A172 (cell line): Measurements from ENCODE around the gene C11orf21. TPM values are rescaled to one million over a fixed set of nuclear protein-coding genes. Genes with fewer than 3 reads are reported as not detected.
"Not testable (repeated sequence)": the region's sequence is repeated elsewhere in the genome, so short reads cannot be mapped to it uniquely, and the experiment has no call there.

Experiments used
- DNase-seq: peaks from one replicate; pipeline ENCODE4 v3.0.0-alpha.2; 2015; ENCODE audit warnings: low spot score
- total RNA-seq: library from RNA; depleted of rRNA; stranded (reverse); fragments of >200 nt; shearing (Covaris generic); gene quantifications from 2 replicates; pipeline ENCODE4 v1.2.3, GENCODE V29; 2014

The C11orf21 gene
- total RNA-seq, 1 experiment from 2014 or later: 2.0 TPM

DNA sequence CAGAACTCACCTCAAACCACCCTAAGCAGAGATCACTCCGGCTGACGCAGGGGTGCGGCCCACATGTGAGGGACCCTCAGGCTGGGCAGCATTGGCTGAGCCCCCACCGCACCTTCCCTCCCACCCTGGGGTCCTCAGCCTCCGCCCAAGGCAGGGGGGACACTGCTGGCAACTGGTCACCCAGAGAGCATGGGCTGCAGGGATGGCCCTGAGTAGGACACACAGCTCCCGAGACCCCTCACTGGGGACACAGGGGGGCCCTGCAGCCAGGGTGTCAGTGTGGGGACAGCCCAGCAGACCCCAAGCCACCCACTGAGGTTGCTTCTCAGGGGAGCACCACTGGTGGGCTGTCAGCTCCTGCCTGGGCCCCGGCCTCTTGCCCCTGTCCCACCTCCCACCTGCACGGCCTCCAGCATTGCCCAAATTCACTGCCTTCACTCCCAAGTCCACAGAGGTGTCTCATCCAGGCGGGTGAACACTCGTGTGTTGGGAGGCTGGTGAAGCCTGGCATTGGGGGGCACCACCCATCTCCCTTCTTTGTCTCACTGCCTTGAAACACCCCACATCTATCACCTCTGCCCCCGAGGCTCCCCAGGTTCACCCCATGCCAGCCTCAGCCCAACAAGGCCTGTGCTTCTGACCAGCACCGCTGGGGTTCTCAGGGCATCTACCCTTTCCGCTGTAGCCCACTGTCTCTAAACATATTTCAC, 4.7 kb downstream of the C11orf21 start:
- DNase-seq: no peak

DNA sequence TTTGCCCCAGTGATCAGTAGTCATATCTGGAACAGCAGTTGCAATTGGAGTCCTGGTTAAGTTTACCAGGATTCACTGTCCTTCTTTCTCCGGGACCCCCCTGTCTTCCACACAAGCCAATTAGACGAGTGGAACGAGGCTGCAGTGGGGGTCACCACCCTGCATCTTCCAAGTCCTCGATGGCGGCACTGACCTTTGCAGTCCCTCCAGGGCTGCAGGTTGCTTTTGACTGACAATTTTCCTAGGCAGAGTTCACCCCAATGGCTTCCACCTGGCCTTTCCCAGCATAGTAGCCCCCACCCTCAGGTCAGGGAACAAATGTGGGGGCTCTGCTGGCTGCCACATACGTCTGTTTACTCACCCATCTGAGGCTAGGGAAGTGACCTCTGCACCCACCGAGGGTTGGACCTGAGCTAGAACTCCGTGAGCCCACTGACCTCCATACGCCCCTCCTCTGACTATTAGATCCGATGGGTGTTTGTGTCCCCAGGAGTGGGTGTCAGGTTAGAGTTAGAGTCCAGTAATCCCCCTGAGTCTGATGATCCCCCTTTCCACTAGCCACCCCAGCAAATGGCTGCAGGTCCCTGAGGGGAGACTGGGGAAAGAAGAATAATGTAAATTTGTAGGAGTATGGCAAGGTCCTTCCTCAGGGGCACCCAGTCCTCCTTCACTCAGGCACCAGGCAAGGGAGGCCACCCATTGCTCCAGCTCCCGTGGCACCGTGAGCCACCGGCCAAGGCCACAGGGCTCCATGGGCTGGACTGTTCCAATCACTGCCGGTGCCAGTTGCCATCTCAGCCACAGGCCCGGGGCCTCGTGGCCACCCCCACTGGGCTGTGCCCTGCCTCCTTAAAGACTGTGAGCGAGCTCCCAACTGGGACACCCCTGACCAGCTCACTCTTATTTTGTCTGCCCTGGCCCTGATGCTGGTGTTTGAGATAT, 5.5 kb downstream of the C11orf21 start:
- no peak for DNase-seq

DNA sequence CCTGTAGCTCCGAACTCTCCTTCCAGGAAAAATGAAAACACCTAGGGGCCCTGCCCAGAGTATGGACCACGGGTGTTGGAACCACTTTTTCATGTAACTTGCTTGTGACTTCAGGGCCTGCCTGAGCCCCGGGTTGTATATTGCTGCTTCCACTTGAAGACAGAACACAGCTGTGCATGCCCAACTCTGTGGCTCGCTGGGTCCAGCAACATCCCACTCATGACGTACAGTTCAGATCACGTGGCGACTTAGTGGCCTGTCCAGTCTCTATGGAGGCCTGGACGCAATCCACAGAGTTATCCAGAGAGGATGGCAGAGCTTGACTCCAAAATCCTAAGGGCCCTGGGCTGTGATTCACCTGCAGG, 6.8 kb downstream of the C11orf21 start:
- no peak for DNase-seq

DNA sequence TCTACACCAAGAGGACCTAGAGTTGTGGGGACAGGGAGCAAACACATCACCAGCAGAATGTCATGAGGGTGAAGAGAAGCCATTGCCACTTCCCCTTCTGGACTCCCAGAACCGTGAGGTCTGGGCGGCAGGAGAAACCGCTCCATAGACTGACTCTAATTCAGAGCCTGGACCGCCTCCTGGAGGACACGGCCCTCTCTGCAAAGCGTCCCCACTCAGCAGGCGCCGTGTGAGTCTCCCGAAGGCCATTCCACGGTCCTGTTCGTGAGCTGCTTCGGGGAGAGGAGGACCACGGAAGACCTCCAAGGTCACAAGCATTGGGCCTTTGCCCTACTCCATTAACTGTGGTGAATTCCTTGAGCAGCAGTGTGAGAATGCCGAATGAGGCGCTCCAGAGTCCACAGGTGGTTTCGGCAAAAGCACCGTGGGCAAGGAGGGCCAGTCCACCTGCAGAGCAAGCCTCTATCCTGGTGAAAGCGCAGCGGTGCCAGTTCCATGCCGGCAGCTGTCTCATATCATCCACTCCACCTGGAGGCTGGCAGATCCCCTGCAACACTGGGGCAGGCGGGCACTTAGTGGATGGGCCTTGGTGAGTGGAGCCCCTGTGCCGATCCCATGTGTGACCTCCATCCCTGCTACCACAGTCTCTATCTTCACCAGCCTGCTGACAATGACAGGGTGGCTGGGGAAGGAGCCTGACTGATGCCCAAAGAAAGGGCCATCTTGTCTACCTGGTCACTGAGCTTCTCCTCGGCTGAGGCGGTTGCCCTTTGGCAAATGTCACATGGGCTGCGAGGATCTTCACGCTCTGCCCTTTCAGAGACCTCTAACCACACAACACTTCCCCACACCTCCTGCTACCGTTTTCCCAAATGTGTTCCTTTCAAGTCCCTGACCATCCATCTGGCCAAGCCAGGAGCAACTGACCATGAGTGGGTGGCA, 7.5 kb downstream of the C11orf21 start:
- DNase-seq: no peak

DNA sequence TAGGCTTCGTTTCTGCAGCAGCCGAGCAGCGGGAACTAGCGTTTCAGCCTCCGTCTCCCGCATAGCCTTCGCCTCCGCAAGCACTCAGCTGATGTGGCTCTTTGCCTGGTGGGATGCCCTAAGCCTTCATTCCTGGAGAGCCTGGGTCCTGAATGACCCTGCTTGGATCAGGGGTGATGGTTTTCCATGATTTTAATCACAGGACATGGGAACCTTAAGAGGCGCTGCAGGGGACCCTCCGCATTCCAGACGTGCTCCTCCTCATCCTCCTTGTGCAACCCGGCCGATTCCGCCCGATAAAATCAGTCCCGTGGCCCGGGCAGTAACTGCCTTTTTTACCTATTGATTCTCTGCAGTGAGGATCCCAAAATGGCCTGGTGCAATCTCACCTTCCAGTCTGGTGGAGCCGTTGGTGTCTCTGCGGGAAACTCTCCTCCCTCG, 8.2 kb downstream of the C11orf21 start:
- no peak for DNase-seq

DNA sequence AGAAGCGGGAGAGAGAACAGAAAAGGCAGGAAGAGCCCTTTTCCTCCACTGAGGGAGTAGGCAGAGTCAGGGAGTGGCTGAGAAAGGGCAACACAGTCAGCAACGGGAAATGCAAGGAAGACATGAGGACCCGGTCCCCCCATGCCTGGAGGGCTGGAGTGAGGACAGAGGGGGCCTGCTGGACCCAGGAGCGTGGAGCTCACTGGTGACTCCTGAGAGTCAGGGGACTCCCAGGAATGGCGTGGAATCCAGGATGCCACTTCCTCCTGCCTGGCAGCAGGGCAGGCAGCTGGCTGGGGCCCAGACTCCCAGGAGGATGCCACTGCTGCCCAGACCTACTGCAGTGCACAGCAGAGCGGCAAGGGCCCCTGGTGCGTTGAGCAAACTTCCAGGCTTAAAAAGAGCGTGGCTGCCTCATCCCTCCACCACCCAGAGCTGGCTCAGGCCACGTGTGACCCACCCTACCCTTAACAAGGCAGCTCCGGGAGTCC, 11.3 kb downstream of the C11orf21 start:
- DNase-seq: peak; percentile 43

DNA sequence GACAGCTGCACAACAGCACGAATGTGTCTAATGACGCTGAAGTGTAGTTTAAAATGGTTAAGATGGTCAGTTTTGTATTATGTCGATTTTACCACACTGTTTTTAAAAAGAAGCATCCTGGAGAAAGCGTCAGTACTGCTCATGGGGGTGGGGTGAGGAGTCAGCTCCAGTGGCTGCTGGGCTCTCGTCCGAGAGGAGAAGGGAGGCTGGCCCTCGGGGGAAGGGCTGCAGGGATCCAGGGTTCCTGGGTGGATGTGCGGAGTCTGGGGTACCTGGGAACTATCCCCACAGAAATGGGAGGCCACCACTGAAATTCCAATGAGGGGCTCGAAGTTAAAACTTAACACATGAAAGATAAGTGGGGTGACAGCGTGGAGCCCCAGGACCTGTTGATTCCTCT, 11.9 kb downstream of the C11orf21 start:
- no peak for DNase-seq

DNA sequence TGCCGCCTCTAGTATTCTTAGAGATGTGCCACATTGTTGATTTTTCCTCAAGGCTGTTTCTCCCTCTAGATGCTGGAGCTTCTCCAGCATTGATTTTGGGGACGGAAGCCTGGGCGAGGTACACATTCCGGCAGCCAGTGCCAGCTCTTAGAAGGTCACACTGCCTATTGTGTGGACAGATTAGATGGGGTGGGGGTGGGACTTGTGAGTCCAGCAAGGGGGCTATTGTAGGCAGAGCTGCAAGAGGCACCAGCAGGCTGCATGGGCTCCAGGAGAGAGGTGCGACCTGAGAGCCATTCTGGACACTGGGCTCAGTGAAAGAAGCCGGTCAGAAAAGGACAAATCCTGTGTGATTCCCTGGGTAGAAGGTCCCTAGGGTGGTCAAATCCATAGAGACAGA, 12.4 kb downstream of the C11orf21 start:
- no peak for DNase-seq

DNA sequence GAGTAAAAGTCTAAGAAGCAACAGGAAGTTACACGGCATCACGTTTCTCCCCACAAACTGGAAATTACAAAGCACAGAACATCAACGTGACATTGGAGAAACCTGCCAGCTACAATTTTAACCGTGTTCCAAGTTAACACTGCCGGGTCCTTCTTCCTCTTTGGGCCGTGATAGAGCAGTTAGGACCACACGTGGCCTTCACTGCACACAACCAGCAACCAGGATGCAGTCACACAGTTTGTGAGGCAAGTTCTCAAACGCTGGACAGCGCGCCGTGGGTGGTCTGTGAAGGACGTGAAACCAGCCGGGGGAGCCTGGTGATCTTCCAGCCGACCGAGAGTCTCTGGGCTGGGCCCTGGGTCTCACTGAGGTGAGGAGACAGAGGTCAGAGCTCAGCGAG, 14.6 kb downstream of the C11orf21 start:
- no peak for DNase-seq

DNA sequence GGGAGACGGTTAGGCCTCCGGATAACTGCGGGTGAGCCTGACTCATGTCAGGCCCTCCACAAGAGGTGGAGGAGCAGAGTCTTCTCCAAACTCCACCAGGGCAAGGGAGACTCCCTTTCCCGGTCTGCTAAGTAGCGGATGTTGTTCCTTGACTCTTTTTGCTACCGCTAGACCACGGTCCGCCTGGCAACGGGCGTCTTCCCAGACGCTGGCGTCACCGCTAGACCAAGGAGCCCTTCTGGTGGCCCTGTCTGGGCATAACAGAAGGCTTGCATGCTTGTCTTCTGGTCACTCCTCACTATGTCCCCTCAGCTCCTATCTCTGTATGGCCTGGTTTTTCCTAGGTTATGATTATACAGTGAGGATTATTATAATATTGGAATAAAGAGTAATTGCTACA, 15.4 kb downstream of the C11orf21 start:
- not testable (repeated sequence) for DNase-seq

DNA sequence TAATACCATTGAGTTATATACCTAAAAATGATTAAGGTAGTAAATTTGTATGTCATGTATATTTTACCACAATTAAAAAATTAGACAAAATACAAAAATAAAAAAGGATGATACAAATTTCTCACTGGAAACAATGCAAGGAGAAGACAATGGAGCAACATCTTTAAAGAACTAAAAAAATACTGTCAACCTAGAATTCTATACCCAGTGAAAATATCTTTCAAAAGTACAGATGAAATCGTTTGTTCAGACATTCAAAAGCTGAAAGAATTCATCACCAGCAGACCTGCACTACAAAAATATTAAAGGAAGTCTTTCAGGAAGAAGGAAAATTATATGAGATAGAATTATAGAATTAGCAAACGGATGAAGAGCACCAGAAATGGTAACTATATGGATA, 21.5 kb downstream of the C11orf21 start:
- DNase-seq: no peak

DNA sequence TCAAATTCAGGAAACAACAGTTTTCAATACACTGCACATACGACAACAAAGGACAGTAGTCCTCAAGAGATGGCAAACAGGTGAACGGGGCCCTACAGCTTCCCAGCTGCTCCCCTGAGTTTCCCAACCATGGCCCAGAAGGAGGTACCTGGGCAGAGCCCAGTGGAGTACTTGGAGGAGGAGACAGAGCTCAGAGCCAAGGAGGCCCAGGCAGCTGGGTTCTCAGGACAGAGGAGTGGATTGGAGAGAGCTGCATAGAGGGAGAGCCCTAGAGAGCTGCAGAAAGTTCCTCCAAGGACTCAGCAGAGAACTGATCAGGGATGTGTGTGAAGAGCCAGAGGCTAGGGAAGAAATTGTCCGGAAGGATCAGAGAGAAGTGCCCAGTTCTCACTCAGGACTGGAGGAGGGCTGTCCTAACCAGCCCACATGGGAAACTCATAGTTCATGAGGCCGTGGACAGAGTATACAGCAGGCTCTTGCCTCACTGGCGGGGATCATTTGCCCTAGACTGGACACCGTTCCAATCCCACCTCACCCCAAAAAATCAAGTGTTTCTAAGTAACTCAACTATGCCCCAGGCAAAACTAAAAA, 23.7 kb downstream of the C11orf21 start:
- DNase-seq: no peak

DNA sequence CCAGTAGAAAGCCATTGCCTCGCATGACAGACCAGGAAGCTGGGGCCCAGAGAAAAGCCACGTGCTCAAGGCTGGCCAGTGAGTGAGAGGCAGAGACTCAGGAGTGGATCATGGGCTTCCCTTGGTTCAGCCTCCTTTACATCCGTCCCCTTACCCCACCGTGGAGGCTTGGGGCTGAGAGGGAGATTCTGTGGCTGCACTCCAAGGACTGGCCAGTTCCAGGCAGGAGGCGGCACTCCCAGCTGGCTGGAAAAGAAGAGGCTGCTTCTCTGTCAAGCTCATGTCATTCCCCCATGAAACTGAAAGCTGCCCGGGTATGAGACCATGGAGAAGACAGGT, 24.7 kb downstream of the C11orf21 start:
- DNase-seq: no peak

DNA sequence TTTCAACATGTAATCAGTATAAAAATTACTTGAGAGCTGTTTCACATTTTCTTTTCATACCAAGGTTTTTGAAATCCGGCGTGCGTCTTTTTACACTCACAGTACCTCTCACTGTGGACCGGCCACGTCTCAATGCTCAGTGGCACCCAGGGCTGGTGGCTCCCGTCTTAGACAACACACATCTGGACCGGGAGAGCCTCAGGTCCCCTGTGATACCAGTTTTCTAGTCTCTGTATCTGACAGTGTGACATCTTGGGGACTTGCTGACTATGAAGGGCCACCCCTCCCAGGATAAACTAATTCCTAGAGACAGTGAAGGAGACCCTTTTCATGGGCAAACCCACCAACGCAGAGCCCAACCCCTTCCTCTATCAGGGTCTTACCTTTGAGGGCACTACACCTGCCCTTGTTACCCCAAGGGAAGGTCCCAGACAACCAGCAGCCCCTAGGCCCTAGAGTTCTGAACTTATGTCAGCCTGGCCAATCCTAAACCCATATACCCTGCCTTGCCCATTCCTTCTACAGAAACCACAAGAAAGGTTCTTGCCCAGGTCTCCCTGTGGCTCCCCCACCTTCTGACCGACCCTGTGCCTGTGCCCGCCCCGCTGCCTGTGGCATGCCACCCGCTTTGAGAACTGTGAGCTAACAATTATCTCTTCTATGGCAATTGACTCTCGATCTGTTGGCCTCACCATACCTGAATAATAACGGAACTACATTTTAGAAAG, 25.3 kb downstream of the C11orf21 start:
- DNase-seq: no peak

DNA sequence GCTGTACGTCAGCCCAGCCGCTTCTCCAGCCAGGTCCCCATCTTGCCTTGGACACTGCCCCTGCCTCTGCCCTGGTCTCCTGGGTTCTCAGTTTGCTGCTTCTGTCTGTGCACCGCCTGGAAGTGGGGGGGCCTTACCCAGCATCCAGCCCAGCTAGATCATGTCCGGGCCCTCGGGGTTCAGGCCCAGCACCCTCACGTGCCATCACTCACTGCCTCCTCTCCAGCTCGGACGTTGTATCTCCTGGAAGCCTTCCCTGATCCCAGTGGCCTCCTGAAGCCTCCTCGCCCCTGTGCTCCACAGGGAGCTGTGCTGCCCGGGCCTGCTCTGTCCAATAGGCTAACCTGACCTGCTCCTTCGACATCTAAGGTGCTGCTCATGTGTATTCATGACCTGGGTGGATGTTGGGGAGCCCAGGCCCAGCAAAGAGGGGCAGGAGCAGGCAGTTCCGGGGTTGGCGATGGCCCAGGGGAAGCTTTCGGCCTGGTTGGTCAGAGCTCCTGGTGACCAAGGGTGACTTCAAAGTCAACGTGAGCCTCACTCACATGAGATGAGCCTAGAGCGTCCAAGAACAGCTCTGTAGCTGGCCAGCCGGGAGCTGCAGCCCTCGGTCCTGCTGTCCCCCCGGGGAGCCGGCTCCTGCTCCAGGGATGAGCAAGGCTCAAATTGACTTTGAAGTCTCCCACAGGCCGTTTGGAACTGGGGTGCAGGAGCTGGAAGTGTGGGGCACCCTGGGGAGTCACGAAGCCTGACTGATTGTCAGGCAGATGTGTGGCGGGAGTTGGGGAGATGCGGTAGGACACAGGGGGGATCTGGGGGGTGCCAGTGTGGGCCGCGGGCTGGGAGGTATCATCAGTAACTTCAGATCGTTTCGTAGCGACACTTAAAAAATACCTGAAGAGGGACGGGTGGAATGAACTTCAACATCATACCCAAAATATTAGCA, 26.1 kb downstream of the C11orf21 start:
- no peak for DNase-seq

DNA sequence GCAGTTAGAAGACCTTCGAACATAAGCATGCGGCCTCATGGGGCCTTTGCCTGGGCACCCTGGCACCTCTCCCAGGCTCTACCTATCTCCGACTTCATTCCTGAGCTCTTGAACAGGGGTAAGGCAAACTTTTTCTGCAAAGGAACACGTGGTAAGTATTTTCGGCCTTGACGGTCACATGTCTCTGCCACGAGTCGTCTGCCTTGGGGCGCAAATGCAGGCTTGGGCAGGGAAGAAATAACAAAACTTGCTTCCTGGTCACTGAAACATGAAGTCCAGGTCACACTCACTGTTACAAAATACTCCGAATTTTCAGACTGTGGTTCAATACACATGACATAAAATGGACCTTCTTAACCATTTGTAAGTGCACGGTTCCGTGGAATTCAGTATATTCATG, 27.9 kb downstream of the C11orf21 start:
- no peak for DNase-seq

DNA sequence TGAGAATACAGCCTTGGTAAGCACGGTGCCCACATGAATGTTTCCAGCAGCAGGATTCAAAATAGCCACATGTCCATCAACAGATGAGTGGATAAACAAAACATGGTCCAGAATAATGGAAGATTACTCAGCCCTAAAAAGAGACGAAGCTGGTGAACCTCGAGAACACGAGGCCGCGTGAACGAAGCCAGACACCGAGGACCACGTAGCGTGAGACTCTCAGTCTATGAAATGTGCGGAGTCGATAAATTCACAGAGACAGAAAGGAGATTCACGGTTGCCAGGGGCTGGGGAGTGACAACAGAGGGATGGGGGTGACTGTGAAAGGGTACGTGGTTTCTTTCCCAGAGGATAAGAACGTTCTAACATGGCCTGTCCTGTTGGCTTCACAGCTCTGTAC, 28.4 kb downstream of the C11orf21 start:
- no peak for DNase-seq

DNA sequence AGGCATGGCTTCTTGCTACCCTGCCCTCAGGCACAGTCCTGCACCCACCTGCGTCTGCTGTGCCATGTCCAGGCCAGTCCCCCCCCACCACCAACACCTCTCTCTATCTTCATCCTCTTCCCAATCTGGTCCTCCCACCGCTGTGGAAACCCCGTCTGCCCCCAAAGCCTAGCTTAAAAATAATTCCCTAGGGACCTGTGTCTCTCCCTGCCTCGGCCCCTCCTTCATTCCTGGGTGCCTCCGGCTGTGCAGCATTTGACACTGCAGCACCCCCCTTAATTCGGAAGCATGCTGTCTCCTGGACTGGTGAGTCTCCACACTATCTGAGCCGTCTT, 28.8 kb downstream of the C11orf21 start:
- DNase-seq: no peak

DNA sequence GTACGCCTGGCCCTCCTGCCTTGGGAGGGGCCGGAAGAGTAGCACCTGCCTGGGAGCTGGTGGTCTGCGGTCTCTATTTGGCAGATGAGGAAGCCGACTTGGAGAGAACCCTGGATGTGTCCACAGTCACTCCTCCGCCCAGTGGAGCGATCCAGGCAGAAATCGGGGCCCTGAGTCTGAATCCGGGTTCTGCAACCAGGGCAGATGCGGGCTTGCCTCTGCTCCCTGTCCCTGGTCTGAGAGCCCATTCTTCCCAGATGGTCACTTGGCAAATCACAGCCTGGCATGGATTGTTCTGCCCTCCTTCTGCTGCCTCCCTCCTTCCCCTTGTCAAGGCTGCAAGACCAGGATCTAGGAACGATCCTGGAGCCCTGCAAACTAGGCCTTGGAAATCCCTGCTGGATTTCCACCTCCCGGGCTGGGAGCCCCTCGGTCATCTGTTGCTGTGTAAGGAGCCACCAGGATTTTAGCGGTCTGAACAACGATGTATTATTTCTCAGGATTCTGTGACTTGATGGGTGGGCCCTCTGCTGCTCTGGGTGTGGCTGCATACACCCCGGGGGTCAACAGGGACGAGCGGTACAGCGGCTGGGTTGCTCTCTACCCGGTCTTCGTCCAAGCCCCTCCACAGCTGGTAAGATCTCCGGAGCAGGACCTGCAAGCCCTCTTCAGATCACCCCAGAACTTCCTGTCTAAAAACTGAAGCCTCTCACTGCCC, 29.3 kb downstream of the C11orf21 start:
- no peak for DNase-seq
